Hypothalamus (tissue), 51 donors: ENCODE data around the gene XPO6.
A peak's percentile ranks its signal among the peaks of the same experiment; 100 is the strongest.

Source experiments
- DNase-seq, 51 donors: peaks; one replicate each; lab custom pipeline; 2025; lab: John Stamatoyannopoulos, UW

The XPO6 gene

GRCh38 chr16:28185696-28186095 is 26.1 kb downstream of the XPO6 start:
- DNase-seq = no peak

- DNase-seq = no peak
Measured at GRCh38 chr16:28184625-28185024, 27.1 kb downstream of the XPO6 start.

- DNase-seq = no peak
Measured at GRCh38 chr16:28183930-28184329, 27.8 kb downstream of the XPO6 start.

- no peak for DNase-seq
Measured at GRCh38 chr16:28183484-28183883, 28.3 kb downstream of the XPO6 start.

- DNase-seq = no peak
Measured at GRCh38 chr16:28182801-28183200, 29.0 kb downstream of the XPO6 start.

- peak in 2 of 51 donors; percentile 20 to 33 for DNase-seq
Measured at GRCh38 chr16:28182183-28182582, 29.6 kb downstream of the XPO6 start.

GRCh38 chr16:28181515-28181914 is 30.2 kb downstream of the XPO6 start:
- no peak for DNase-seq

GRCh38 chr16:28180655-28181460 is 30.9 kb downstream of the XPO6 start:
- DNase-seq = no peak

- no peak for DNase-seq
Measured at GRCh38 chr16:28179354-28179753, 32.4 kb downstream of the XPO6 start.

- DNase-seq = no peak
Measured at GRCh38 chr16:28175715-28176114, 36.0 kb downstream of the XPO6 start.

GRCh38 chr16:28172336-28172735 is 39.4 kb downstream of the XPO6 start:
- DNase-seq = no peak

- DNase-seq = no peak
Measured at GRCh38 chr16:28171816-28172215, 39.9 kb downstream of the XPO6 start.

- DNase-seq = no peak
Measured at GRCh38 chr16:28168991-28169554, 42.7 kb downstream of the XPO6 start.

- DNase-seq = no peak
Measured at GRCh38 chr16:28167730-28168129, 44.0 kb downstream of the XPO6 start.

GRCh38 chr16:28167221-28167620 is 44.5 kb downstream of the XPO6 start:
- no peak for DNase-seq

GRCh38 chr16:28166394-28167208 is 45.2 kb downstream of the XPO6 start:
- DNase-seq = no peak

GRCh38 chr16:28165598-28165997 is 46.2 kb downstream of the XPO6 start:
- no peak for DNase-seq

- DNase-seq = no peak
Measured at GRCh38 chr16:28164140-28164539, 47.6 kb downstream of the XPO6 start.

GRCh38 chr16:28163699-28164098 is 48.1 kb downstream of the XPO6 start:
- no peak for DNase-seq

GRCh38 chr16:28162326-28162877 is 49.4 kb downstream of the XPO6 start:
- DNase-seq = no peak

- DNase-seq = no peak
Measured at GRCh38 chr16:28161626-28162025, 50.1 kb downstream of the XPO6 start.
